Mucosa of rectum (tissue), 2 donors: ENCODE results near the gene MIDN.

ENCODE experiments used
- H3K27ac ChIP-seq, 2 donors: one replicate each; pipeline ENCODE4 v1.7.0; 2013; ENCODE audit warnings: inconsistent platforms in 2 of 2, low read depth in 2 of 2, low read length in 2 of 2
- H3K27me3 ChIP-seq, 2 donors: one replicate each; pipeline ENCODE4 v1.7.0; 2013; ENCODE audit warnings: low read length in 2 of 2; ENCODE audit not compliant: control insufficient read depth in 2 of 2, insufficient read depth in 2 of 2
- H3K36me3 ChIP-seq, 2 donors: one replicate each; pipeline ENCODE4 v1.7.0; 2013; ENCODE audit warnings: low read length in 2 of 2; ENCODE audit not compliant: control insufficient read depth in 2 of 2, insufficient read depth in 2 of 2
- H3K4me1 ChIP-seq, 2 donors: one replicate each; pipeline ENCODE4 v1.7.0; 2013; ENCODE audit warnings: low read length in 2 of 2, mild to moderate bottlenecking in 1 of 2; ENCODE audit not compliant: control insufficient read depth in 2 of 2, insufficient read depth in 2 of 2
- H3K4me3 ChIP-seq, 2 donors: one replicate each; pipeline ENCODE4 v1.7.0; 2013; ENCODE audit warnings: low read length in 2 of 2
- H3K9ac ChIP-seq, 2 donors: one replicate each; pipeline ENCODE4 v1.7.0; 2013; ENCODE audit warnings: low read length in 2 of 2, low read depth in 1 of 2, mild to moderate bottlenecking in 1 of 2
- H3K9me3 ChIP-seq, 2 donors: one replicate each; pipeline ENCODE4 v1.7.0; 2013; ENCODE audit warnings: low read length in 2 of 2; ENCODE audit not compliant: control insufficient read depth in 2 of 2
- donor health status: healthy.
- donor health status: Normal muscosa, but diverticular disease.

The MIDN gene

GRCh38 chr19:1227304-1228054, 20.9 kb upstream of the MIDN start:
- Histone ChIP-seq H3K27me3 (no peaks in the 10 kb centered on the region), H3K36me3 (peaks cover 14 to 19% of the 10 kb centered on the region in 2 donors), H3K9me3 (no peaks in the 10 kb centered on the region), H3K9ac (no peak overlapping the region), H3K27ac (no peak overlapping the region), H3K4me1 (peaks cover 0 to 2% of the 10 kb centered on the region in 2 donors), H3K4me3 (no peak overlapping the region)

- Histone ChIP-seq H3K36me3 (peaks cover 8 to 10% of the 10 kb centered on the region in 2 donors), H3K4me3 (no peak overlapping the region), H3K27me3 (no peaks in the 10 kb centered on the region), H3K27ac (no peak overlapping the region), H3K9ac (no peak overlapping the region), H3K9me3 (no peaks in the 10 kb centered on the region), H3K4me1 (peaks cover 7 to 11% of the 10 kb centered on the region in 2 donors)
Observed at GRCh38 chr19:1228161-1228957, 20.0 kb upstream of the MIDN start.

- H3K27ac ChIP-seq: no peak overlapping the region
- peaks cover 0 to 8% of the 10 kb centered on the region in 2 donors for H3K27me3 ChIP-seq
- peaks cover 5% of the 10 kb centered on the region in 2 donors for H3K36me3 ChIP-seq
- H3K9me3 ChIP-seq: no peaks in the 10 kb centered on the region
- H3K4me3 ChIP-seq: no peak overlapping the region
- H3K9ac ChIP-seq: no peak overlapping the region
- peaks cover 7 to 13% of the 10 kb centered on the region in 2 donors for H3K4me1 ChIP-seq
Observed at GRCh38 chr19:1229056-1229923, 19.1 kb upstream of the MIDN start.

- Histone ChIP-seq H3K9ac (no peak overlapping the region), H3K4me3 (no peak overlapping the region), H3K27me3 (peaks cover 0 to 17% of the 10 kb centered on the region in 2 donors), H3K4me1 (peaks cover 7 to 13% of the 10 kb centered on the region in 2 donors), H3K9me3 (no peaks in the 10 kb centered on the region), H3K36me3 (peaks cover 0 to 5% of the 10 kb centered on the region in 2 donors), H3K27ac (no peak overlapping the region)
Observed at GRCh38 chr19:1229924-1230782, 18.2 kb upstream of the MIDN start.

GRCh38 chr19:1230783-1231489, 17.4 kb upstream of the MIDN start:
- Histone ChIP-seq H3K4me1 (peaks cover 7 to 13% of the 10 kb centered on the region in 2 donors), H3K4me3 (no peak overlapping the region), H3K9ac (no peak overlapping the region), H3K36me3 (peaks cover 0 to under 1% of the 10 kb centered on the region in 2 donors), H3K27ac (no peak overlapping the region), H3K27me3 (peaks cover 0 to 25% of the 10 kb centered on the region in 2 donors), H3K9me3 (no peaks in the 10 kb centered on the region)

- Histone ChIP-seq H3K9me3 (no peaks in the 10 kb centered on the region), H3K27ac (no peak overlapping the region), H3K4me1 (peaks cover 9 to 14% of the 10 kb centered on the region in 2 donors), H3K4me3 (no peak overlapping the region), H3K27me3 (peaks cover 0 to 27% of the 10 kb centered on the region in 2 donors), H3K9ac (no peak overlapping the region), H3K36me3 (no peaks in the 10 kb centered on the region)
Observed at GRCh38 chr19:1231729-1232637, 16.4 kb upstream of the MIDN start.

- peaks cover 0 to 31% of the 10 kb centered on the region in 2 donors for H3K27me3 ChIP-seq
- no peaks in the 10 kb centered on the region for H3K9me3 ChIP-seq
- H3K27ac ChIP-seq: no peak overlapping the region
- H3K4me1 ChIP-seq: peaks cover 12 to 17% of the 10 kb centered on the region in 2 donors
- no peak overlapping the region for H3K4me3 ChIP-seq
- H3K9ac ChIP-seq: peak overlapping the region in 1 of 2 donors; percentile 38
- H3K36me3 ChIP-seq: no peaks in the 10 kb centered on the region
Observed at GRCh38 chr19:1232652-1233072, 15.7 kb upstream of the MIDN start.

GRCh38 chr19:1233115-1233667, 15.2 kb upstream of the MIDN start:
- Histone ChIP-seq H3K9ac (peak overlapping the region in 1 of 2 donors; percentile 38), H3K4me3 (no peak overlapping the region), H3K27me3 (peaks cover 0 to 31% of the 10 kb centered on the region in 2 donors), H3K9me3 (no peaks in the 10 kb centered on the region), H3K36me3 (no peaks in the 10 kb centered on the region), H3K27ac (no peak overlapping the region), H3K4me1 (peaks cover 12 to 18% of the 10 kb centered on the region in 2 donors)
